AG10803 (cell line): ENCODE data around the gene ROPN1L.

Experiments
- DNase-seq: peaks from one replicate; pipeline ENCODE4 v3.0.0; 2010; ENCODE audit warnings: low read depth
- H3K4me3 ChIP-seq: 2 replicates; pipeline ENCODE4 v1.5.1; 2011; ENCODE audit warnings: mild to moderate bottlenecking, low read length, control low read depth
- CTCF ChIP-seq: conservative IDR thresholded peaks from 2 replicates; pipeline ENCODE4 v1.5.1; 2011; ENCODE audit warnings: mild to moderate bottlenecking, low read length, control low read depth, inconsistent platforms

ROPN1L gene

GRCh38 chr5:10427201-10427600 is 14.5 kb upstream of the ROPN1L start:
- DNase-seq: no peak
- H3K4me3 ChIP-seq: no peak overlapping the region
- no peak for TF ChIP-seq CTCF

DNA sequence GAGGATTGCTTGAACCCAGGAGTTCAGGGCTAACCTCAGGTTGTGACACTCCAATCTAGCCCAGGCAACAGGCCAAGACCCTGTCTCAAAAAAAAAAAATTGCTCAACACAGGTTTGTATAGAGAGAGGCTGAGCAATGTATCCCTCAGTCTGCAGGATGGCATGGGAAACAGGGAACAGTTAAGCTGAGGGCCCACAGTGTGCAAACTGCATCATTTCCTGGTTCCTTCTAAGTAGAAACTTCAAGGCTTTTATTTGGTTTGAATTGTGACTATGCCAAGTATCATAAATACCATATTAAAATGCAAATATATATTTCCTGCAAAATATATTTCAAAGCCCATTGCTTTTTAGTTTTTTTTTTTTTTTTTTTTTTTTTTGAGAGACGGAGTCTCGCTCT is 13.7 kb upstream of the ROPN1L start:
- no peak overlapping the region for H3K4me3 ChIP-seq
- DNase-seq: no peak

GRCh38 chr5:10431415-10431814 is 10.3 kb upstream of the ROPN1L start:
- no peak for TF ChIP-seq CTCF
- no peak for DNase-seq
- H3K4me3 ChIP-seq: no peak overlapping the region

More for the DNA sequence above, 13.7 kb upstream of the ROPN1L start:
- TF ChIP-seq CTCF: no peak

DNA sequence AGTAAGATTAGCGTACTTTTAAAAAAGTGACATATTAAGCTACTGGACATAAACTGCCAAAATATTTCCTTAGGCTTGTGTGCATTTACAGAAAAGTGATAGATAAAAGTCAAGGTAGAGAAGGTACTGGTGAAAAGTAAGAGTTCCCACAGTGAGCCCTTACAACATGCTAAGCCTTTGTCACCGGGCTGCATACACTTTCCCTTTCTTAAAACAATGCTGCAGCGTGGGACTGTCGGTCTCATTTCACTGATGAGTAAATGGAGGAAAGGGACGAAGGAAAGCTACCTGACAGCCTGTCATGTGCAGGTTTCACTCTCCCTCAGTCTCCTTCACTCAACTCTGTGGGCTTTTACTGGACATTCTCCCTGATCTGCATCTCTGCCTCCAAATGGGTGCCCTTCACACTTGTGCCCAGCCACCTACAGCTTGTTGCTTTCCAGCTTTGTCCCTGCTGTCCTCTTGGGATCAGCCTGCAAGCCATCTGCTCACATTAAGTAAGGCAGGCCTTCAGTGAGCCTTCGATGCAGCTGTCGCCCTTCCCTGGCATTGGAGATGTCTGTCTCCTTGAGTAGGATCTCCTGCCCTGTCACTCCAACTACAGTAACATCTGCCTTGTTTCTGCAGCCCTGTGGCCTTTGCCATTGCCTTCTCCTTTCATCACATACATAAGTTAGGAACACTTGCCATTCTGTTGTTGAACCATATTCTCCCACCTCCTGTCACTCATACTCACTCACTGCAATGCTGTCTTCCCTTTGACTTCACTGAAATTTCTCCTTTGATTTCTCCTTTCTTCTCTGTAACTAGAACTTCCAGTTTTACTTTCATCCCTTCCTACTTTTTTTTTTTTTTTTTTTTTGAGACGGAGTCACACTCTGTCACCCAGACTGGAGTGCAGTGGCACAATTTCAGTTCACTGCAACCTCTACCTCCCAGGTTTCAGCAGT is 9.3 kb upstream of the ROPN1L start:
- DNase-seq: no peak
- TF ChIP-seq CTCF: no peak

DNA sequence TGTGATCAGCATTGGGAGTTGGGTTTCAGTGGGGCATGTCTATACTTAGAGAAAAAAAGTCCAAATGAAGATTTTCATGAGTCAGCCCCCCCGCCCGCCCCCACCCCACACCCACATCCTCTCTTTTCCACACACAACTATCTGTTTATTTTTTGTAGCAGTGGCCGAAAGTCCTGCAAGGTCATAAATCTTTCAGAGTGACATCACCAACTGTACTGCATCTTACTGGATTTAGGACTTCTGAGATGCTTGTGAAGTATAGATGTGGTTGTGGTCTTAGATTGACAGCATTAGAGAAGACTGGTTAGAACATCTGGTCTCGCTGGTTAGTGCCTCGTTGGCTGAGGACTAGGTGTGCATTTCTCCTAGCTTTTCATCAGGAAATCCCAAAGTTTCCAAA is 7.3 kb upstream of the ROPN1L start:
- no peak for DNase-seq
- no peak overlapping the region for H3K4me3 ChIP-seq
- TF ChIP-seq CTCF: no peak

More for the DNA sequence above, 9.3 kb upstream of the ROPN1L start:
- H3K4me3 ChIP-seq: no peak overlapping the region

- no peak for DNase-seq
- TF ChIP-seq CTCF: no peak
- H3K4me3 ChIP-seq: no peak overlapping the region
These were observed 3.4 kb upstream of the ROPN1L start for GRCh38 chr5:10438301-10438700.

DNA sequence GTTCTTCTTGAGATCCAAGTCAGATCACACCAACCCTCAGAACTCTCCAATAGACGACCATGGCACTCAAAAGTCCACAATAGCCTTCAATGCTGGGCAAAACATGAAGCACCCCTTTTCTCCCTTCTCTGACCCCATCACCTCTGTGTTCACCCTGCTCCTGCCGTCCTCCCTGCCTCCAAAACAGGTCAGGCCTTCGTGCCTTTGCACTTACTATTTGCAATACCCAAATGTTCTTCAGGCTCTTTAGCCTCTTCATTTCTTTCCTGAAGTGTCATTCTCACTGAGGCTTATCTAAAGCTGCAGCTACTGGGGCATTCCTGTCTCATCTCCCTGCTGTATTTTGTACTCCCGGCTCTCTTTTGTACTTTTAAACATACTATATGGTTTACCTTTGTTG is 2.0 kb upstream of the ROPN1L start:
- no peak for DNase-seq
- TF ChIP-seq CTCF: no peak
- H3K4me3 ChIP-seq: no peak overlapping the region
